Esophagus squamous epithelium (tissue), 4 donors: ENCODE data around the gene RBM39.

Source experiments
- POLR2A ChIP-seq, 4 donors: fragments of 450-650 bp; IDR thresholded peaks; one replicate each; pipeline ENCODE4 v1.6.1; 2017; ENCODE audit warnings: antibody characterized with exemption in 4 of 4, mild to moderate bottlenecking in 4 of 4, moderate library complexity in 3 of 4
- TF ChIP-seq, protein P1 (sequence below), 6 experiments: fragments of 450-650 bp in 4 of 6; fragments of 200-600 bp in 2 of 6; sonication (generic) in 2 of 6; IDR thresholded peaks; one replicate each; pipeline ENCODE4 v1.5.1; 2016 to 2019; ENCODE audit warnings: antibody characterized with exemption in 6 of 6, mild to moderate bottlenecking in 4 of 6, moderate library complexity in 4 of 6

- TF ChIP-seq, protein P1, sequence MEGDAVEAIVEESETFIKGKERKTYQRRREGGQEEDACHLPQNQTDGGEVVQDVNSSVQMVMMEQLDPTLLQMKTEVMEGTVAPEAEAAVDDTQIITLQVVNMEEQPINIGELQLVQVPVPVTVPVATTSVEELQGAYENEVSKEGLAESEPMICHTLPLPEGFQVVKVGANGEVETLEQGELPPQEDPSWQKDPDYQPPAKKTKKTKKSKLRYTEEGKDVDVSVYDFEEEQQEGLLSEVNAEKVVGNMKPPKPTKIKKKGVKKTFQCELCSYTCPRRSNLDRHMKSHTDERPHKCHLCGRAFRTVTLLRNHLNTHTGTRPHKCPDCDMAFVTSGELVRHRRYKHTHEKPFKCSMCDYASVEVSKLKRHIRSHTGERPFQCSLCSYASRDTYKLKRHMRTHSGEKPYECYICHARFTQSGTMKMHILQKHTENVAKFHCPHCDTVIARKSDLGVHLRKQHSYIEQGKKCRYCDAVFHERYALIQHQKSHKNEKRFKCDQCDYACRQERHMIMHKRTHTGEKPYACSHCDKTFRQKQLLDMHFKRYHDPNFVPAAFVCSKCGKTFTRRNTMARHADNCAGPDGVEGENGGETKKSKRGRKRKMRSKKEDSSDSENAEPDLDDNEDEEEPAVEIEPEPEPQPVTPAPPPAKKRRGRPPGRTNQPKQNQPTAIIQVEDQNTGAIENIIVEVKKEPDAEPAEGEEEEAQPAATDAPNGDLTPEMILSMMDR (IDR thresholded peaks at IDR 0.05), result no peak
- no peak for TF ChIP-seq POLR2A (IDR thresholded peaks at IDR 0.05)
Observed at GRCh38 chr20:35669221-35669620, 72.8 kb downstream of the RBM39 start.
